RWPE1 (cell line): ENCODE data around the gene SFT2D1.

Experiments
- CTCF ChIA-PET: fragments of 350-600 bp; sonication (Branson Sonifier 250); formaldehyde crosslinking; extraction: SDS; loops from one replicate; lab custom pipeline; 2021; lab: Yijun Ruan, JAX
- POLR2A ChIA-PET: fragments of 400-600 bp; formaldehyde crosslinking; extraction: SDS; loops from one replicate; lab custom pipeline; 2020; ENCODE audit warnings: antibody characterized with exemption; ENCODE audit not compliant: low non-redundant PET; lab: Yijun Ruan, JAX
- DNase-seq: peaks from one replicate; pipeline ENCODE4 v3.0.0; 2012; ENCODE audit warnings: low spot score
- H3K27ac ChIP-seq: fragments of 450-650 bp; 2 replicates; pipeline ENCODE4 v1.5.1; 2017
- CTCF ChIP-seq: fragments of 450-650 bp; conservative IDR thresholded peaks from 2 replicates; pipeline ENCODE4 v1.5.1; 2017; ENCODE audit warnings: low read depth, mild to moderate bottlenecking

The SFT2D1 gene

GRCh38 chr6:166331503-166332415, 10.6 kb downstream of the SFT2D1 start:
- no peak for DNase-seq
- ChIA-PET POLR2A (no interaction called here), CTCF (no interaction called here)
- TF ChIP-seq CTCF, result no peak
- no peak overlapping the region for H3K27ac ChIP-seq

- CTCF ChIA-PET, result no interaction called here
- H3K27ac ChIP-seq, result no peak overlapping the region
- POLR2A ChIA-PET, result no interaction called here
- DNase-seq, result no peak
- TF ChIP-seq CTCF, result no peak
Measured at GRCh38 chr6:166330612-166331011, 11.7 kb downstream of the SFT2D1 start.

- POLR2A ChIA-PET, result no interaction called here
- DNase-seq, result no peak
- TF ChIP-seq CTCF, result no peak
- CTCF ChIA-PET, result interaction anchor here (1.6 kb wide), 1 partner anchor 56 kb away, joined by 4 read pairs; no protein-coding TSS in a partner anchor
- no peak overlapping the region for H3K27ac ChIP-seq
Measured at GRCh38 chr6:166325383-166326042, 16.8 kb downstream of the SFT2D1 start.

- H3K27ac ChIP-seq, result no peak overlapping the region
- ChIA-PET CTCF (interaction anchor here (0.6 kb wide), 1 partner anchor 68 kb away, joined by 11 read pairs; no protein-coding TSS in a partner anchor), POLR2A (no interaction called here)
- TF ChIP-seq CTCF, result no peak
- DNase-seq, result no peak
Measured at GRCh38 chr6:166323395-166323794, 18.9 kb downstream of the SFT2D1 start.

DNA sequence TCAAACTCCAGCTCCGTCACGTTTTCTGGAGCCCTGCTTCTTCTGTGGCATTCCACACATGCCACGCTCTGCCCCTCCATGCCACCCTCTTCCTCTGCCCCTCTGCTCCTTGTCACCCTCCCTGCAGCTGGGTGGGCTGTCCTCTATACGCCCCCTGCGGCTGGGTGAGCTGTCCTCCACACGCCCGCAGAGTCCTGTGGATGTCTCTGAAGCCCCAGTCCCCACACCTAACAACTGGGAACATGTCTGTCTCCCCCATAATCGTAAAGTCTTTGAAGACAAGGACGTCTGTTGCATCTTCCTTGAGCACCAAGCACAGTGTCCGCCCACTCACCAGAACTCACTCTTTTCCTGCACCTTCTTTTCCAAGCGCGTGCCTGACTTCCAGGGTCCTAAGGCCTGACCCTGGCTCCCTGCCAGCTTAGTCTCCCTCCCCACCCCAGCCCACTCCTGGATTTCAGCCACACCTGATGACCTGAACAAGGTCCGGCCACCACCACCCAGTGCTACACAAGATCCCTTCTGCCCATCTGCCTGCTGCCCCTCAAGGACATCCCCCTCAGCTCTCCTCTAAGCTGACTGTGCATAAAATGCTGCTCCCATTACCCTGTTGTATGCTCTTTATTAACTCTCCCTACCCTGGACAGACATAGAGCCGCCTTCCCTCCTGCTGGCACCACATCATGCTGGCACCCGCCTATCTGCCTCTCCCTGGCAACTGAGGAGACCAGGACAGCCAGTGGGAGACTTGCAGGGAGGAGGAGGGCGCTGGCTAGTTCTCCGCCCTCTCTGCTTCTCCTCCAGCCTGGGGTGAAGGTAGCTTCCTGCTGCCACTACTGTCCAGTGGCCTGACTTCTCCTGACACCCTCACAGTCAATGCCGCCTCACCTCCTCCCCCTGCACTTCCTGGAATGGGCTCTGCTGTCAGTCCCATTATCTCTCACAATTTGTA, 23.4 kb downstream of the SFT2D1 start:
- DNase-seq, result no peak
- ChIA-PET CTCF (interaction anchor here (1.2 kb wide), 1 partner anchor 62 kb away, joined by 3 read pairs; no protein-coding TSS in a partner anchor), POLR2A (no interaction called here)
- no peak overlapping the region for H3K27ac ChIP-seq
- no peak for TF ChIP-seq CTCF
